Mesangial cell (primary cell): Measurements from ENCODE around the gene ZCCHC12. TPM values are rescaled to one million over a fixed set of nuclear protein-coding genes. Genes with fewer than 3 reads are reported as not detected.

Experiments used
- total RNA-seq: library from RNA; depleted of rRNA; stranded (reverse); fragments of >200 nt; gene quantifications from 2 replicates; pipeline ENCODE4 v1.2.3, GENCODE V29; 2015

Gene ZCCHC12
- total RNA-seq = 0.13 TPM in 1 of 2 replicates, not detected in the other

DNA sequence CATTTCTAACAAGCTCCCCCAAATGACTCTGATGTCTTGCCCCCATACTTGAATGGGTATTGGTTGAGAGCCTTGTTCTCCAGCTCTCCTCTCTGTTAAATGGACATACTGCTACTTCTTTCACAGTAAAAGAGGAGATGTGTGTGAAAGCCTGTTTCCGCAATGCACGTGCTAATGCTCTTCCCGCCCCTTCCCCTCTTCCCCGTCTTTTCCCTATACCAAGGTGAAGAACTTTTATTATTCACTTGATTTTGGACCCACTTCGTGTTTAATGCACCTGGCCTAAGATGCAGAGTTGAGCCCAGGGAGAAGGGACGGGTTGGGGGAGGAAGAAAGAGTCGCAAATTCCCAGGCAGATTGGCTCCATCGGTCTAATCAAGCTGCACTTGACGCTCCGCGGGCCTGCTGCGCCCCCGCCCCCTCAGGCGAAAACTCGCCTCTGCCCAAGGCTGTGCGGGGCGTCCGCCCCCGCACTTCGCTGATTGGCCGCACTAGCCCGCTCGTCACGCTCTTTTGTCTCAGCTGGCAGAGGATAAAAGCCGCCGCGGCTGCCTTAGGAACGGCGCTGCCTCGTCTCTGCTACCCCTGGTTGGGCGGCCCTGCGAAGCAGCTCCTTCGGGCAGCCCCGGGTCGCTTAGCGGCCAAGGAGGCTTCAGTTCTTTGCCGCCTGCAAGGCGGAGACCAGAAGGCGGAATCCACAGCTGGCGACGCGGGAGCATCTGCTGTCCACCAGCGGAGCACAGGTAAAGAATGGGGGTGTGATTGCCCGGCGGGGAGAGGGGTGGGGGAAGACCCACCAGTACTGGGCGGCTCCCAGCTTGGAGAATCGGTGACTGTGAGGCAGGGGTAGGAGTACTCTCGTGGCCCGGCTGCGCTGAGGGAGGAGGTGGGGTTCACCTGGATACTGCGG, at the start of gene ZCCHC12:
ZCCHC12 (plus strand) TSS at position 562 of the 910 bp plus-strand sequence. CDS start 1,421 bp downstream, outside the sequence.

Other genes starting within 250 kb of the ZCCHC12 start
- 18.7 and 43.9 TPM in 2 replicates for gene IL13RA1, start 96.2 kb upstream of the ZCCHC12 start, total RNA-seq
- gene LONRF3, start 150.8 kb downstream of the ZCCHC12 start, total RNA-seq = 1.6 and 1.9 TPM in 2 replicates
- not detected in 2 replicates for gene CT47C1, start 249.2 kb downstream of the ZCCHC12 start, total RNA-seq